Measurements from ENCODE around the gene MAX.

MAX gene

GRCh38 chr14:65041434-65041915, 60.8 kb downstream of the MAX start:
- peaks cover 5 to 33% of the 10 kb centered on the region in 2 experiments; a peak in 2 of 3 replicates for H3K36me3 ChIP-seq (ENCODE audit: control insufficient read depth in 2 of 2, insufficient read depth in 1 of 2, low read length in 2 of 2)
- ChIA-PET CTCF (no interaction called here), POLR2A (no interaction called here)
- no peaks in the 10 kb centered on the region for H3K9me3 ChIP-seq (ENCODE audit: control insufficient read depth, insufficient read depth, low read depth, low read length)
- TF ChIP-seq SP3 (tag by site-specific recombination; IDR thresholded peaks at IDR 0.05) (no peak), SP7 (tag by site-specific recombination; IDR thresholded peaks at IDR 0.05) (no peak), ZNF169 (tag by site-specific recombination; IDR thresholded peaks at IDR 0.05) (no peak), TSHZ1 (tag by site-specific recombination; IDR thresholded peaks at IDR 0.05; ENCODE audit: borderline replicate concordance) (no peak), ZBTB49 (tag by site-specific recombination; IDR thresholded peaks at IDR 0.05; ENCODE audit: low read depth) (no peak), SP2 (tag by site-specific recombination; IDR thresholded peaks at IDR 0.05) (no peak)
- H3K4me3 ChIP-seq (ENCODE audit: low read depth, low read length), result no peak overlapping the region
- H3K27ac ChIP-seq (ENCODE audit: extremely low read depth, low read depth, low read length), result no peak overlapping the region
- H3K4me1 ChIP-seq (ENCODE audit: control insufficient read depth, insufficient read depth, low read length), result no peaks in the 10 kb centered on the region

- Histone ChIP-seq H3K9me3 (ENCODE audit: control insufficient read depth, insufficient read depth, low read depth, low read length) (no peaks in the 10 kb centered on the region), H3K36me3 (ENCODE audit: control insufficient read depth in 2 of 2, insufficient read depth in 1 of 2, low read length in 2 of 2) (peaks cover 5 to 33% of the 10 kb centered on the region in 2 experiments; a peak in 2 of 3 replicates), H3K4me3 (ENCODE audit: low read depth, low read length) (no peak overlapping the region), H3K27ac (ENCODE audit: extremely low read depth, low read depth, low read length) (no peak overlapping the region), H3K4me1 (ENCODE audit: control insufficient read depth, insufficient read depth, low read length) (no peaks in the 10 kb centered on the region)
- CTCF ChIA-PET, result no interaction called here
- POLR2A ChIA-PET, result interaction anchor here (0.6 kb wide), 1 partner anchor 77 kb away, joined by 3 read pairs; no protein-coding TSS in a partner anchor
- TF ChIP-seq ZNF169 (tag by site-specific recombination; IDR thresholded peaks at IDR 0.05) (no peak), ZBTB21 (tag by site-specific recombination; IDR thresholded peaks at IDR 0.05) (no peak), PRDM1 (tag by site-specific recombination; IDR thresholded peaks at IDR 0.05) (no peak), ZIC2 (tag by site-specific recombination; IDR thresholded peaks at IDR 0.05) (no peak), ZNF133 (tag by site-specific recombination; IDR thresholded peaks at IDR 0.05) (no peak), HOXC10 (CRISPR knock-in tag; IDR thresholded peaks at IDR 0.05) (no peak), RBAK (tag by site-specific recombination; IDR thresholded peaks at IDR 0.05) (no peak), ZNF449 (tag by site-specific recombination; IDR thresholded peaks at IDR 0.05) (no peak), ZNF624 (tag by site-specific recombination; IDR thresholded peaks at IDR 0.05) (no peak), ZNF529 (tag by site-specific recombination; IDR thresholded peaks at IDR 0.05; ENCODE audit: insufficient replicate concordance) (no peak), ZNF302 (tag by site-specific recombination; IDR thresholded peaks at IDR 0.05; ENCODE audit: low read depth) (no peak), ZNF747 (tag by site-specific recombination; IDR thresholded peaks at IDR 0.05) (no peak), KLF9 (tag by site-specific recombination; IDR thresholded peaks at IDR 0.05; ENCODE audit: low read depth) (no peak), ZBTB48 (tag by site-specific recombination; IDR thresholded peaks at IDR 0.05) (no peak), MZF1 (tag by site-specific recombination; IDR thresholded peaks at IDR 0.05; ENCODE audit: borderline replicate concordance) (no peak), ZNF510 (tag by site-specific recombination; IDR thresholded peaks at IDR 0.05; ENCODE audit: insufficient replicate concordance) (no peak), ZBTB10 (tag by site-specific recombination; IDR thresholded peaks at IDR 0.05) (no peak), ZNF645 (tag by site-specific recombination; IDR thresholded peaks at IDR 0.05) (no peak)
Observed at GRCh38 chr14:65040666-65041433, 61.5 kb downstream of the MAX start.
